ENCODE measurements around the gene NT5C3A.

Gene NT5C3A

DNA sequence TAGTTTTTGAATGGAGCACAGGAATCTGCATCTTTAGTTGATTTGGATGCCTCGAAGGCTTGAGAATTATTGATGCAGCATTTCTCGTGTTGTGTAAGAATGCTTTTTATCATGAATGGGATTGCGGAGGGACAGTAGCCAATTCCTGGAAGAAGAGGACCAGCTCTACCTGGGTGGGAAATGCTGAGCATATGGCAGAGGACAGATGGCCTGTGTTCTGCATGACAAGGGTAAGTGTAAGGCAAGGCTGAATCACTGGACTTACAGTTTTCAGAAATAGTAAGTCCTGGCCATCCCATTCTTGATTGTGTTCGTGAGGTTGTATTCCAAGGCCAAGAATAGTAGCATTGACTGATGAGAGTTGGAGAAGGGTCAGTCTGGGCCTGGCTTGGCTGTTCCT lies 30.7 kb upstream of the NT5C3A start:
- no peak for TF ChIP-seq TAF1 (IDR thresholded peaks at IDR 0.05; ENCODE audit: borderline replicate concordance, low read depth, low read length)
- no peak for TF ChIP-seq POLR2A (IDR thresholded peaks at IDR 0.05; ENCODE audit: low read depth, low read length)
- TF ChIP-seq POLR2AphosphoS5 (IDR thresholded peaks at IDR 0.05; ENCODE audit: low read depth, low read length), result no peak
- FAIRE-seq, result no peak
- DNase-seq (ENCODE audit: insufficient read length), result no peak

DNA sequence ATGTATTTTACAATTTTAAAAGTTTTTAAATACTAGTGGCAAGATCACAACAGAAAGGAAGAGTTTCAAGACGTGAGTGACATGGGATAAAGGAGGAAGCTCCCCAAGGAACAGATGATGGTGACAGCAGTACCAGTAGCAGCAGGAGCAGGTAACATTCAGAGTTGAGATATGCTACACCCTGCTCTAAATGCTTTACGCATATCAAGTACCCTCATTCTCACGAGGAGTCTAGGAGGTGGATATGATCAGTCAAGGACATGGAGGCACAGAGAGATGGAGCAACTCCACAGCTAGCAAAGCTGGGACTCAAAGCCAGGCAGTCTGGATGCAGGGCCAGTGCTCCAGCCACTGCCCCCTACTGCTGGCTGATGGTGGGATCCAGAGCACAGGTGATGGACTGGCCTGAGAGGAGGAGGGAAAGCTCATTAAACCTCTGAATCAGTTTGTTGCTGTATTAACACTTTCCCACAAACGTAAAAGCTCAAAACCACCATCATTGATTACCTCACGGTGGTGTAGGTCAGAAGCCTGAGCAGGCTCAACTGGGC lies 29.1 kb upstream of the NT5C3A start:
- TF ChIP-seq TAF1 (IDR thresholded peaks at IDR 0.05; ENCODE audit: borderline replicate concordance, low read depth, low read length), result no peak
- no peak for TF ChIP-seq POLR2A (IDR thresholded peaks at IDR 0.05; ENCODE audit: low read depth, low read length)
- no peak for TF ChIP-seq POLR2AphosphoS5 (IDR thresholded peaks at IDR 0.05; ENCODE audit: low read depth, low read length)
- FAIRE-seq, result no peak
- DNase-seq (ENCODE audit: insufficient read length), result no peak

DNA sequence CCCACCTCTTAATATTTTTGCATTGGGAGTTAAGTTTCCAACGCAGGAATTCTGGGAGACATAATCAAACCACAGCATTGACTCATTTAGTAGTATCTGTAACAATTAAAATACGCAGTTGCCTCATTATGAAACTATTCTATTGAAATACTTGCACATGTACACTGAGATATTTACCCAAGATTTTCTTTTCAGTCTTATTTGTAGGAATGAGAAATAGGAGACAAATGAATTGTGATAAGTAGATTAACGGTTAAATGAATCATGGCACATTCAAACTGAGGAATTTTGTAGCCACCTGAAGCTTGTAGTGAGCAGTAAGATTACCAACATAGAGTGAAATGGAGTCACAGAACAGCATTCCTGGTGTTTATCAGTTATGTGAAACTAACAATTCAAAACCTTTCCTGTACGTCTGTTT lies 28.5 kb upstream of the NT5C3A start:
- TF ChIP-seq TAF1 (IDR thresholded peaks at IDR 0.05; ENCODE audit: borderline replicate concordance, low read depth, low read length) (no peak), POLR2A (IDR thresholded peaks at IDR 0.05; ENCODE audit: low read depth, low read length) (no peak), POLR2AphosphoS5 (IDR thresholded peaks at IDR 0.05; ENCODE audit: low read depth, low read length) (no peak)
- DNase-seq (ENCODE audit: insufficient read length), result no peak
- no peak for FAIRE-seq

DNA sequence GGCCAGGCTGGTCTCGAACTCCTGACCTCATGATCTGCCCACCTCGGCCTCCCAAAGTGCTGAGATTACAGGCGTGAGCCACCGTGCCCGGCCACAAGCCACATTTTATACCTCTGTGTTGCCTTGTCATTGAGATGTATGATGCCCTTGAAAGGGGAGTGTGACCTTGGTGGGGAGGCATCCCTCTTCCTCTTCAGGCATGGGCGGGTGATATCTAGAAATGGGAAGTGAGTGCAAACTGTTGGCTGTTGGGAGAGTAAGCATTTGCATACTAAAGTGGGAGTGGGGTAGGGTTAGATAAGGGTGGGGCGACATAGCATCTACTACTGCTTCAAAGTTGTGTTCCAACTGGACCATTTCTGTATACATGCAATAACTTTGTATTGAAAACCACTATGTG lies 26.6 kb upstream of the NT5C3A start:
- DNase-seq (ENCODE audit: insufficient read length) (no peak), FAIRE-seq (no peak)
- no peak for TF ChIP-seq POLR2A (IDR thresholded peaks at IDR 0.05; ENCODE audit: low read depth, low read length)
- no peak for TF ChIP-seq POLR2AphosphoS5 (IDR thresholded peaks at IDR 0.05; ENCODE audit: low read depth, low read length)
- no peak for TF ChIP-seq TAF1 (IDR thresholded peaks at IDR 0.05; ENCODE audit: borderline replicate concordance, low read depth, low read length)

DNA sequence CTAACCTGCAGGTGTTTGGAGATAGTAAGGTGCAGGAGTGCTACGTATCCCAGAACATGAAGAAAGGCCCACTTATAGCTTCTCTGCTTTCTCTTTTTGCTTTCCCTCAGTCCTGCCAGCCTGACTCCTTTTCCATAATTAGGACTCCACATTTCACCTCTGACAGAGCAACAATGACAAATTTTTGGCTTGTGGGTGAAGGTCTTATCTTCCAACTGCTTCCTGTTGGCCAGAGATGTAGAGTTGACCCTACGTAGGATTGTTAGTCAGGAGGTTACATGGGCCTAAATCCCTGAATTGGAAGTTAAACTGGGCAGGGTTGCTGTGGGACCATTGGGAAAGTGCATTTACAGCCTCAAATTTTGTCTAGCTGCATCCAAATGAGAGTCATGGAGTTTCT lies 25.3 kb upstream of the NT5C3A start:
- FAIRE-seq (no peak), DNase-seq (ENCODE audit: insufficient read length) (no peak)
- no peak for TF ChIP-seq POLR2AphosphoS5 (IDR thresholded peaks at IDR 0.05; ENCODE audit: low read depth, low read length)
- no peak for TF ChIP-seq POLR2A (IDR thresholded peaks at IDR 0.05; ENCODE audit: low read depth, low read length)
- TF ChIP-seq TAF1 (IDR thresholded peaks at IDR 0.05; ENCODE audit: borderline replicate concordance, low read depth, low read length), result no peak

DNA sequence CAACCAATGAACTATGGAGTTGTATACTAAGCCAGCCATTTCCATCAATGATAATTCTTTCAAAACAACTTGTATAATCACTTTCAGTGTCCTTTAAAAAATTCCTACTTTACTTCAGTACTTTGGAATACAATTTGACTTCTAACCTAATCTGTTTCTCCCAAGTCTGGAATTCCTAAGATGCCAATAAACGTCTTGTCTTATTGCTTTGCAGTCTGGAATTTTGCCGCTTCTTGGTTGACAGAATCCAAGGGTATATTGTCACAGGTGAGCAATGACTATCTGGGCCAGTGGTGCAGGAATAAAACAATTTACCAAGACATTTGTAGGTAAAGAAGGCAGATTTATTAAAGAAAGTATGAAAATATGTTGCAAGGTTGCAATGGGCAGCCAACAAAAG lies 24.8 kb upstream of the NT5C3A start:
- FAIRE-seq, result no peak
- no peak for DNase-seq (ENCODE audit: insufficient read length)
- TF ChIP-seq TAF1 (IDR thresholded peaks at IDR 0.05; ENCODE audit: borderline replicate concordance, low read depth, low read length) (no peak), POLR2AphosphoS5 (IDR thresholded peaks at IDR 0.05; ENCODE audit: low read depth, low read length) (no peak), POLR2A (IDR thresholded peaks at IDR 0.05; ENCODE audit: low read depth, low read length) (no peak)

DNA sequence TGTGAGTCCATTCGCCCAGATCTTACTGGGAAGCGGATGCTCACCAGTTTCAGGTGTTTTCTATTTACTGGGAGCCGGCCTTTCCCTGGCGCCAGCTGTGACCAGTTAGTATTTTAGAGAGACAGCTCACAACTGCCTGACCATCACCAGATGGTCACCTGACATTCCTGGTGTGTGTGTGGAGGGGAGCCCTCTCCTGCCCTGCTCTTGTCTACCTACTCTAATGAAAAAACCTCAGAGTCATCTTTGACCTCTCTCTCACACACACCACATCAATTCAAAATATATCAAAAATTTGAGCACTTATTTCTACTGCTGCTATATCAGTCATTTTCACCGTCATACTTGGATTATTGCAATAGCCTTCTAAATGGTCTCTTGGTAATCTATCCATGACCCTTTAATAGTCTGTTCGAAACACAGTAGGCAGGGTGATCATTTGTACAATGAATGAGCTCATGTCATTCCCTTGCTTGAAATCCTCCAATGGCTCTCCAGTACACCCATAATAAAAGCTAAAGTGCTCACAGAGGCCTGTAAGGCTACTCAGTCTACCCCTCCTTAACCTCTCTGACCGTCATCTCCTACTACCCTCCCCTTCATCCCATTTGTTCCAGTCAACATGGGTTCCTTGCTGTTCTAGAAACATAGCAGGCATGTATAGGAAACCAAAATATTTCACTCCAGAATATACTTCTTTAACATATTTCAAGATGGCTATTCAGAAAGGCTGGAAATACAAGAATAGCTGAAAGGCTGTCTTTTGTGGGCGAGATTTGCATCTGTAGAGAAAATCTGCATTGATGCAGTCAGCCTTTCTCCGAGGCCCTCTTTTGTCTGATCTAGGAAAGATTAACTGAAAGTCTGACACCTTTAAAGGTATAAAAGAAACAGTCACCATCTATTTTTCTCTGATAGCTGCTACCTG lies 17.5 kb upstream of the NT5C3A start:
- FAIRE-seq (no peak), DNase-seq (ENCODE audit: insufficient read length) (no peak)
- TF ChIP-seq TAF1 (IDR thresholded peaks at IDR 0.05; ENCODE audit: borderline replicate concordance, low read depth, low read length) (no peak), POLR2AphosphoS5 (IDR thresholded peaks at IDR 0.05; ENCODE audit: low read depth, low read length) (no peak), POLR2A (IDR thresholded peaks at IDR 0.05; ENCODE audit: low read depth, low read length) (no peak)

DNA sequence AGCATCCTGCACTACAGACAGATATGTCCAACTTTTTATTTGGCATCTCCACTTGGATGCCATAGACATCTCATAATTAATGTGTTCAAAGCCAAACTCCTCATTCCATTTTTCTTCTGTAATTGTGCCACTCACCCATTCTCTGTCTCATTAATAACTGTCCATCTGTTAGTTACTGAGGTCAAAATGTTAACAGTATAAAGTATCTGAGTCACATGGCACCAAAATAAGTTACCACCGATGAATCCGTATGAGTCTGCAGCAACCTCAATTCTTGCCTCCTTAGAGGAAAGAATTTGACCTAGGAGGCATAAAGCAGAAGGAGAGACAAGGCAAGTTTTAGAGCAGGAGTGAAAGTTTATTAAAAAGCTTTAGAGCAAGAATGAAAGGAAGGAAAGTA lies 16.5 kb upstream of the NT5C3A start:
- TF ChIP-seq POLR2A (IDR thresholded peaks at IDR 0.05; ENCODE audit: low read depth, low read length), result no peak
- no peak for FAIRE-seq
- no peak for DNase-seq (ENCODE audit: insufficient read length)

DNA sequence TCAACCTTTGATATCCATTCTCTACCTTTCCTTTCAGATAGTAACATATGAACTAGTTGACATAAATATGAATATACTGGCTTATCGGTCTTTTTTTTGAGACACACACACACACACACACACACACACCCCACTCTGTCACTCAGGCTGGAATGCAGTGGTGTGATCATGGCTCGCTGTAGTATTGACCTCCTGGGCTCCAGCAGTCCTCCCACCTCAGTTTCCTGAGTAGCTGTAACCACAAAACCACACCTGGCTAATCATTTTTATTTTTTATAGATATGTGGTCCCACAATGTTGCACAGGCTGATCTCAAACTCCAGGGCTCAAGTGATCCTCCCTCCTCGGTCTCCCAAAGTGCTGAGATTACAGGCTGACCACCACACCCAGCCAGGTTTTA lies 14.2 kb upstream of the NT5C3A start:
- FAIRE-seq (no peak), DNase-seq (ENCODE audit: insufficient read length) (no peak)
- TF ChIP-seq TAF1 (IDR thresholded peaks at IDR 0.05; ENCODE audit: borderline replicate concordance, low read depth, low read length) (no peak), POLR2AphosphoS5 (IDR thresholded peaks at IDR 0.05; ENCODE audit: low read depth, low read length) (no peak), POLR2A (IDR thresholded peaks at IDR 0.05; ENCODE audit: low read depth, low read length) (no peak)

DNA sequence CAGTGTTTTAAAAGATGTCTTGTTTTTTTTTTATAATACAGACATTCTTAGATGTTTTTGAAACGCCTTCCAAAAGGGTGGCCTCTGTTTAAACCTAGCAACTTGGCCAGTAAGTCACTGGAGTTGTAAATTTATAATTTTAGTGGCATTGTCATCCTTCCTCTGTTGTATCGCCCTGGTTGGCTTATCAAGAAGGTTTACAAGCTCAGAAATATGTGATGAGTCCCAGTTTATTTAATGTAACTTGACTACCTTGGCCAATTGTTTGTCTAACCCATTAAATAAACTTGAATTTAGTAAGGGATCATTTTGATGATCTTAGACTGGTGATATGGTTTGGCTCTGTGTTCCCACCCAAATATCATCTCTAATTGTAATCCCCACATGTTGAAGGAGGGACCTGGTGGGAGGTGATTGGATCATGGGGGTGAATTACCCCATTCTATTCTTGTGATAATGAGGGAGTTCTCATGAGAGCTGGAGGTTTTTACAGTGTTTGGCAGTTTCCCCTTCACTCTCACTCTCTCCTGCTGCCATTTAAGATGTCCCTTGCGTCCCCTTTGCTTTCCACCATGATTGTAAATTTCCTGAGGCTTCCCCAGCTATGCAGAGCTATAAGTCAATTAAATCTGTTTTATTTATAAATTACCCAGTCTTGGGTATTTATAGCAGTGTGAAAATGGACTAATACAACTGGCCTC lies 13.4 kb upstream of the NT5C3A start:
- TF ChIP-seq TAF1 (IDR thresholded peaks at IDR 0.05; ENCODE audit: borderline replicate concordance, low read depth, low read length), result no peak
- no peak for TF ChIP-seq POLR2A (IDR thresholded peaks at IDR 0.05; ENCODE audit: low read depth, low read length)
- TF ChIP-seq POLR2AphosphoS5 (IDR thresholded peaks at IDR 0.05; ENCODE audit: low read depth, low read length), result no peak
- no peak for FAIRE-seq
- DNase-seq (ENCODE audit: insufficient read length), result no peak

DNA sequence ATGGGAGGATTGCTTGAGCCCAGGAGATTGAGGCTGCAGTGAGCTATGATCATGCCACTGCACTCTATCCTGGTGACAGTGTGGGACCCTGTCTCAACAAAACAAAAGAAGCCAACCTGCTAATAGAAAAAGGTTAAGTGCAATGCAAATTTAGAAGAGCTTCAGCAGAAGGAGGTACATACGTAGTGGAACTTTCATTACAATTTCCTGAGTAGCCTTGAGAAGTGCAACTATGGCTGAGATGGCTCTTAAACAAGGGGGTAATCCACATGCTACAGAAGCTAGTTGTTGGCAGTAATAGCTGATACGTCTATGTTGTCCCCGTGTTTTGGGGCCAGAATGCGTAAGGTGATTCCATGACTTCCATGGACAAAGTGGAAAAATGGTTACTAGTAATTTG lies 10.7 kb upstream of the NT5C3A start:
- TF ChIP-seq POLR2AphosphoS5 (IDR thresholded peaks at IDR 0.05; ENCODE audit: low read depth, low read length) (no peak), POLR2A (IDR thresholded peaks at IDR 0.05; ENCODE audit: low read depth, low read length) (no peak), TAF1 (IDR thresholded peaks at IDR 0.05; ENCODE audit: borderline replicate concordance, low read depth, low read length) (no peak)
- FAIRE-seq (no peak), DNase-seq (ENCODE audit: insufficient read length) (no peak)

DNA sequence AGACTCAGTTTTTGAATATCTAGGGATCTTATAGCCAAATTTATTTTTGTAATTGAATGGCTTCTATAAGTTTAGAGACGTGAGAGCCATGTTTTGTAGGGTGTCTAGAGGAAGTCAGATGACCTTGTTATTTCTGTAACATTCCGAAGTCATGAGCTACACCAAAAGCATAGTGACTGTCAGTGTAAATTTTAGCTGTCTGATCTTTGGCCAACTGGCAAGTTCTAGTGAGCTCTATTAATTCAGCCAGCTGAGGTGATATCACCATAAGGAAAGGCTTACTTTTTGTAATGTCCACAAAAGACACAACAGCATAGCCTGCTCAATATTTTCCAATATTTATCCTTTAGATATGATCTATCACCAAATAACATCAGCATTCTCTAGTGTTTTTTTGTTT lies 9.9 kb upstream of the NT5C3A start:
- FAIRE-seq, result no peak
- TF ChIP-seq TAF1 (IDR thresholded peaks at IDR 0.05; ENCODE audit: borderline replicate concordance, low read depth, low read length) (no peak), POLR2AphosphoS5 (IDR thresholded peaks at IDR 0.05; ENCODE audit: low read depth, low read length) (no peak), POLR2A (IDR thresholded peaks at IDR 0.05; ENCODE audit: low read depth, low read length) (no peak)
- DNase-seq (ENCODE audit: insufficient read length), result no peak
